Left lung (tissue), 10 donors: ENCODE measurements around the gene DGLUCY. TPM values are rescaled to one million over a fixed set of nuclear protein-coding genes. Genes with fewer than 3 reads are reported as not detected.

Experiments used
- ATAC-seq: fragments of 200-7000 bp; cut with Tn5 transposase; one replicate; pipeline ENCODE4 v1.9.1; 2020; ENCODE audit warnings: moderate library complexity
- DNase-seq, 4 donors: peaks; one replicate each; pipeline ENCODE4 v3.0.0-alpha.2; 2013 to 2020
- H3K27ac ChIP-seq, 2 donors: fragments of 200-600 bp; sonication (generic) in 1 of 2; one replicate each; pipeline versions ENCODE4 v1.5.0 to v1.8.0; 2020 to 2021
- H3K27me3 ChIP-seq, 2 donors: fragments of 200-600 bp; sonication (generic) in 1 of 2; one replicate each; pipeline versions ENCODE4 v1.5.0 to v1.8.0; 2020 to 2021
- H3K36me3 ChIP-seq, 2 donors: fragments of 200-600 bp; sonication (generic) in 1 of 2; one replicate each; pipeline versions ENCODE4 v1.5.0 to v1.8.0; 2020 to 2021
- H3K4me1 ChIP-seq, 2 donors: fragments of 200-600 bp; one replicate each; pipeline ENCODE4 v1.8.0; 2021
- H3K4me3 ChIP-seq, 2 donors: fragments of 200-600 bp; sonication (generic) in 1 of 2; one replicate each; pipeline versions ENCODE4 v1.5.0 to v1.8.0; 2020 to 2021; ENCODE audit warnings: mild to moderate bottlenecking in 1 of 2
- H3K9me3 ChIP-seq, 2 donors: fragments of 200-600 bp; sonication (generic) in 1 of 2; one replicate each; pipeline versions ENCODE4 v1.5.0 to v1.8.0; 2020 to 2021
- intact Hi-C, 2 donors: fragments of 100-400 bp; cut with DNase I; formaldehyde crosslinking; loops; one replicate each; pipeline versions ENCODE4 v1.11.2 to v1.14.2; 2022
- polyA plus RNA-seq, 6 donors: library from polyadenylated mRNA; unstranded; fragments of 120-200 nt; gene quantifications; one replicate each; pipeline ENCODE4 v1.2.1, GENCODE V29; 2013; ENCODE audit not compliant: insufficient read length in 6 of 6
- total RNA-seq, 2 donors: library from RNA; stranded (reverse); fragmentation: NEBNext Ultra II Directional; extraction: Animal tissue kit (Norgen Biotek cat#: 25700); gene quantifications; one replicate each; pipeline ENCODE4 v1.2.1, GENCODE V29; 2021
- TF ChIP-seq, protein P1 (sequence below), 2 donors: fragments of 200-600 bp; sonication (generic) in 1 of 2; IDR thresholded peaks; one replicate each; pipeline versions ENCODE4 v1.5.0 to v1.8.0; 2021; ENCODE audit warnings: antibody characterized with exemption in 2 of 2
- donor health status: DM: no; HTN: yes; CAD: no.
- donor health status: DM: no; HTN: no; CAD: no.

DGLUCY gene
- total and polyA plus RNA-seq, 8 donors: 56.7 to 77.0 (median 66.1) TPM

DNA sequence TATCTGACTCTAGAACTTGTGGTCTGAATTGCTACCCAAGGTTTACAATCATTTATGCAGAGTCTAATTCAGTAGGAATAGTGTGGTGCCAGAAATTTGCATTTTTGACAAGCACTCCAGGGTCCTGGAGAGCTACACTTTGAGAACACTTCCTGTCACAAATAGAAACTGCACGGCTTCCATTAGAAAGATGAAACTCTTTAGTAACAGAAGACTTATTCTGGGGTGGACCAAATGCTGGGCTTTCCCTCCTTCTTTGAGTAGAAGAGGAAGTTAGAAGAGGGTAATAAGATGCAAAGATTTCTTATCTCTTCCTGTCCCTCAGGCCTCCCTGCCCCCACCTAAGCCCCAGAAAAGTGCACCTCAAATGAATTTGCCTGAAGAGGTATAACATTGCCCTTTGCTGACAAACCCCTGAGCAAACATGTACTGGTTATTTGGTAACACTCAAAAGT lies 28.4 kb downstream of the DGLUCY start:
- H3K9me3 ChIP-seq: no peaks in the 10 kb centered on the region
- TF ChIP-seq, protein P1, sequence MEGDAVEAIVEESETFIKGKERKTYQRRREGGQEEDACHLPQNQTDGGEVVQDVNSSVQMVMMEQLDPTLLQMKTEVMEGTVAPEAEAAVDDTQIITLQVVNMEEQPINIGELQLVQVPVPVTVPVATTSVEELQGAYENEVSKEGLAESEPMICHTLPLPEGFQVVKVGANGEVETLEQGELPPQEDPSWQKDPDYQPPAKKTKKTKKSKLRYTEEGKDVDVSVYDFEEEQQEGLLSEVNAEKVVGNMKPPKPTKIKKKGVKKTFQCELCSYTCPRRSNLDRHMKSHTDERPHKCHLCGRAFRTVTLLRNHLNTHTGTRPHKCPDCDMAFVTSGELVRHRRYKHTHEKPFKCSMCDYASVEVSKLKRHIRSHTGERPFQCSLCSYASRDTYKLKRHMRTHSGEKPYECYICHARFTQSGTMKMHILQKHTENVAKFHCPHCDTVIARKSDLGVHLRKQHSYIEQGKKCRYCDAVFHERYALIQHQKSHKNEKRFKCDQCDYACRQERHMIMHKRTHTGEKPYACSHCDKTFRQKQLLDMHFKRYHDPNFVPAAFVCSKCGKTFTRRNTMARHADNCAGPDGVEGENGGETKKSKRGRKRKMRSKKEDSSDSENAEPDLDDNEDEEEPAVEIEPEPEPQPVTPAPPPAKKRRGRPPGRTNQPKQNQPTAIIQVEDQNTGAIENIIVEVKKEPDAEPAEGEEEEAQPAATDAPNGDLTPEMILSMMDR (IDR thresholded peaks at IDR 0.05): no peak
- H3K36me3 ChIP-seq: peaks cover 0 to 26% of the 10 kb centered on the region in 2 donors
- no peaks in the 10 kb centered on the region for H3K27me3 ChIP-seq
- peaks cover 4 to 21% of the 10 kb centered on the region in 2 donors for H3K4me1 ChIP-seq
- intact Hi-C loops: no loop called here
- DNase-seq (no peak), ATAC-seq (peak; percentile 46)
- no peak overlapping the region for H3K4me3 ChIP-seq
- peak overlapping the region; percentile 8 to 50 for H3K27ac ChIP-seq

DNA sequence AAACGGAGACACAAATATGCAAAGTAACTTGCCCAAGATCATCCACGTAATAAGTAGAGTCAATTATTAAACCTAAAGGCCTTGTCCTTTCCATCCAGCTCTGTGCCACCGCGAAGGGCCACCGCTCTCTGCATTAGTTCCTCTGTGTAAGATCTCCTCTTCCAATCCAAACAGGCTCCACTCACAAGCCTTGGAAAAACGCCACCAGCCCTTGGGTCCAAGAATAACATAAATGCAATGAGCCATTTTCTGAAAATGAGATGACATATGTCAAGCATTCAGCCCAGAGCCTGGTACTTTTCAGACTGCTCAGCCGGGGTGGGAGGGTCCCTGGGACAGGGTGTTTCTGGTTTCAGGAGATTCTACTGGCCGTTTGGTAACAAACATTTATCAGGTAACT lies 30.0 kb downstream of the DGLUCY start:
- Histone ChIP-seq H3K4me1 (peaks cover 4 to 21% of the 10 kb centered on the region in 2 donors), H3K27me3 (no peaks in the 10 kb centered on the region), H3K9me3 (no peaks in the 10 kb centered on the region), H3K36me3 (peaks cover 0 to 38% of the 10 kb centered on the region in 2 donors), H3K27ac (peak overlapping the region; percentile 33 to 53), H3K4me3 (no peak overlapping the region)
- ATAC-seq: peak; percentile 72
- intact Hi-C loops: no loop called here
- DNase-seq: peak in 2 of 4 donors; percentile 33 to 72
- TF ChIP-seq, protein P1 (IDR thresholded peaks at IDR 0.05): no peak

DNA sequence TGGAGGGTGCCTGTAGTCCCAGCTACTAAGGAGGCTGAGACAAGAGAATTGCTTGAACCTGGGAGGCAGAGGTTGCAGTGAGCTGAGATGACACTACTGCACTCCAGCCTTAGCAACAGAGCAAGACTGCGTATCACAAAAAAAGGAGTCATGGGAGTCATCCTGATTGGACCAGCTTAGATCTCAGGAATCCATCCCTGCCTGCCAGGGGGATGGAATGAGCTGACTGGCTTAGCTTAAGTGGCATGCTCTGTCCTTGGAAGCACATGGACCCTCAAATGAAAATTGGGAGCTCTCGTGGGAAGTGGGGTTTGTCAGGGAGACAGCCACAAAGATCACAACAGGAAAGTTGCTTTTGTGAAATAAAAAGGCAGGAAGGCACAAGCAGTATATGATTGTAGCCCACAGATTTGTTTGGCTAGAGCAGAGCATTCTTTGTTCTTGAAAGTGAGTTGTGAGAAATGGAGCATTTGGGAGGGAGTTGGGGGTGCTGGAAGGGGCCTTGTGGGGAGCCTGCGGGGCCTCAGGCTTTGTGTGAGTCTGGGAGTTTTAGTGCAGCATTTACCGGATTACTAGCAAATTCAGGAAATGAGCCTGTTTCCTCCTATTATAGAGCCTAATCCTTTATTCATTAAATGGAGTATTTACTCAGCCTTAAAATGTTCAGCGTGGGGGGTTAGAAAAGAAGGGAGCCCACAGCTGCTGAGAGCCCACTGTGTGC lies 30.7 kb downstream of the DGLUCY start:
- Histone ChIP-seq H3K9me3 (no peaks in the 10 kb centered on the region), H3K27ac (peak overlapping the region; percentile 33 to 53), H3K27me3 (no peaks in the 10 kb centered on the region), H3K36me3 (peaks cover 0 to 40% of the 10 kb centered on the region in 2 donors), H3K4me1 (peaks cover 7 to 21% of the 10 kb centered on the region in 2 donors), H3K4me3 (no peak overlapping the region)
- TF ChIP-seq, protein P1 (IDR thresholded peaks at IDR 0.05): no peak
- no peak for DNase-seq
- no peak for ATAC-seq
- intact Hi-C loops: no loop called here

DNA sequence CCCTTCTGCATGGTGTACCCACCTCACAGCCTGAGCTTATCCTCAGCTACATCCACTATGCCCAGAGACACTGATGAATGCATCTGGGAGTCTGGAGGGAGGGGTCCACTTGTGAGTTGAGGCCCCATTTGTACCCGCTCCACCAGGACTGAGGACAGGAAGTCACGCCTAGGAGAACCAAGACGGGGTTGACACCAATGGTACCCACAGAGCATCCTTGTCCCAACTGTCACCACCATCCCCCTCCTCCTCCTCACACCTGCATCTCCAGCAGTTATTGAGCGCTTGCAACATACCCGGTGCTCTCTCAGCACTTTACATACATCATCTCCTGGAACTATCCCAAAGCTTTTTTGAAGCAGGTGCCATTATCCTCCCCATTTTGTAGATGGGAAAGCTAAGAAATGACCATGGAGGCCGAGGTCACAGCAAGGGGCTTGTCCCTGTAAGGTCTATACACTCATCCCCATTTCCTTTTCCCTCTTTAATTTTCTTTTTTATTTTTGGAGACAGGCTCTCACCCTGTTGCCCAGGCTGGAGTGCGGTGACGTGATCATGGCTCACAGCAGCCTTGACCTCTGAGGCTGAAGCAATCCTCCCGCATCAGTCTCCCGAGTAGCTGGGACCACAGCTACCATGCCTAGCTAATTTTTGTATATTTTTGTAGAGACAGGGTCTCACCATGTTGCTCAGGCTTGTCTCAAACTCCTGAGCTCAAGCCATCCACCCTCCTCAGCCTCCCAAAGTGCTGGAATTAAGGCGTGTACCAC lies 31.7 kb downstream of the DGLUCY start:
- TF ChIP-seq, protein P1 (IDR thresholded peaks at IDR 0.05): no peak
- ATAC-seq (no peak), DNase-seq (no peak)
- Histone ChIP-seq H3K27ac (no peak overlapping the region), H3K4me1 (peaks cover 10 to 21% of the 10 kb centered on the region in 2 donors), H3K4me3 (no peak overlapping the region), H3K9me3 (no peaks in the 10 kb centered on the region), H3K27me3 (no peaks in the 10 kb centered on the region), H3K36me3 (peaks cover 0 to 40% of the 10 kb centered on the region in 2 donors)
- intact Hi-C loops: no loop called here

DNA sequence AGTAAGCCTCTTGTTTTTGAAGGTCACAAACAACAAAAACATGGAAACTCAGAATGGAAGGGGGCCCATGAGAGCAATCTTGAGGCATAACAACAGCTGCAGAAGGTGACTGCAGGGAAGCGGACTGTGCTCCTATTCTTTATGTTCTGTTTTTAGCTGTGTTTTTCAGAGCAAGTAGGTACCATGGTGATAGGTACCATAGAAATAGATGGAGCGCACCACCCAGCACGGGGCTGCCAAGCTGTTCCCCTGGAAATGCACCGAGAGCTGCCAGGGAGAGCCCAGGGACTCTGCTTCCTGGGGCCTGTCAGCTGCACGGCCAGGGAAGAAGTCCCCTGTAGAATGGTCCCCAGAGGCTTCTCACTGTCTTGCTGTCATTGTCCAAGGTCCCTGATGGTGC lies 32.8 kb downstream of the DGLUCY start:
- TF ChIP-seq, protein P1 (IDR thresholded peaks at IDR 0.05): no peak
- no peak overlapping the region for H3K4me3 ChIP-seq
- H3K27ac ChIP-seq: no peak overlapping the region
- ATAC-seq: no peak
- H3K4me1 ChIP-seq: peaks cover 10 to 19% of the 10 kb centered on the region in 2 donors
- DNase-seq: no peak
- H3K9me3 ChIP-seq: no peaks in the 10 kb centered on the region
- intact Hi-C loops: no loop called here
- no peaks in the 10 kb centered on the region for H3K27me3 ChIP-seq
- H3K36me3 ChIP-seq: peaks cover 0 to 40% of the 10 kb centered on the region in 2 donors
